Transverse colon (tissue), 4 donors: Measurements from ENCODE around the gene TREML2. TPM values are rescaled to one million over a fixed set of nuclear protein-coding genes. Genes with fewer than 3 reads are reported as not detected.
A peak's percentile ranks its signal among the peaks of the same experiment; 100 is the strongest.
"Not testable (repeated sequence)": the region's sequence is repeated elsewhere in the genome, so short reads cannot be mapped to it uniquely, and the experiment has no call there.

Source experiments
- DNase-seq: peaks from one replicate; pipeline ENCODE4 v3.0.0-alpha.2; 2019
- H3K27ac ChIP-seq, 4 donors: fragments of 200-600 bp; sonication (generic); 2 replicates each; pipeline ENCODE4 v1.5.1; 2016 to 2018; ENCODE audit warnings: inconsistent platforms in 4 of 4
- H3K27me3 ChIP-seq: fragments of 200-600 bp; sonication (generic); 2 replicates; pipeline ENCODE4 v1.5.1; 2017; ENCODE audit warnings: inconsistent platforms
- H3K36me3 ChIP-seq, 4 donors: fragments of 200-600 bp; sonication (generic); 2 replicates each; pipeline ENCODE4 v1.5.1; 2017 to 2019; ENCODE audit warnings: inconsistent platforms in 4 of 4
- H3K4me1 ChIP-seq, 4 donors: fragments of 200-600 bp; sonication (generic); 2 replicates each; pipeline ENCODE4 v1.5.1; 2017 to 2020; ENCODE audit warnings: inconsistent platforms in 4 of 4
- H3K4me3 ChIP-seq, 4 donors: fragments of 200-600 bp; sonication (generic); 1 replicate in 1 of 4; 2 replicates in 3 of 4; pipeline versions ENCODE4 v1.5.1 to v1.6.1; 2017 to 2019; ENCODE audit warnings: inconsistent platforms in 4 of 4
- H3K9me3 ChIP-seq, 2 donors: fragments of 200-600 bp; sonication (generic); 2 replicates each; pipeline ENCODE4 v1.5.1; 2017 to 2019; ENCODE audit warnings: inconsistent platforms in 2 of 2
- CTCF ChIP-seq, 5 experiments: fragments of 200-600 bp in 3 of 5; fragments of 450-650 bp in 2 of 5; sonication (generic) in 3 of 5; IDR thresholded peaks; 1 replicate in 2 of 5; 2 replicates in 3 of 5; pipeline ENCODE4 v1.5.1; 2016 to 2017; ENCODE audit warnings: antibody characterized with exemption in 5 of 5, inconsistent platforms in 3 of 5, mild to moderate bottlenecking in 2 of 5, moderate library complexity in 1 of 5
- EP300 ChIP-seq: sonication (generic); formaldehyde crosslinking; IDR thresholded peaks from one replicate; pipeline ENCODE4 v1.6.1; 2017; ENCODE audit warnings: antibody characterized with exemption, low read depth
- POLR2A ChIP-seq: fragments of 450-650 bp; IDR thresholded peaks from one replicate; pipeline ENCODE4 v1.6.1; 2016; ENCODE audit warnings: antibody characterized with exemption, mild to moderate bottlenecking, moderate library complexity
- POLR2AphosphoS5 ChIP-seq, 3 donors: sonication (generic); formaldehyde crosslinking; IDR thresholded peaks; one replicate each; pipeline ENCODE4 v1.6.1; 2016; ENCODE audit warnings: antibody characterized with exemption in 3 of 3
- WGBS, 2 donors: methylation state at CpG; one replicate each; pipeline ENCODE4 v1.1.5; 2018; ENCODE audit warnings: low coverage in 1 of 2; 5-methylcytosine and 5-hydroxymethylcytosine counted together
- in situ Hi-C, 4 donors: fragments of 200-750 bp; cut with MboI; loops; one replicate each; pipeline versions ENCODE4 v1.15.0 to v1.15.1; 2017; ENCODE audit warnings: low sequenced_read_pairs in 3 of 4, low pct_ligation_motif_present in 1 of 4, low pct_unique_long_range_greater_than_20kb in 1 of 4
- intact Hi-C: fragments of 100-400 bp; cut with DNase I; formaldehyde crosslinking; loops from one replicate; pipeline ENCODE4 v1.15.1; 2023; ENCODE audit warnings: low total_unique reads
- total RNA-seq, 4 donors: library from RNA; depleted of rRNA; stranded (reverse); fragments of >200 nt; gene quantifications; one replicate each; pipeline ENCODE4 v1.1.0, GENCODE V29; 2016

TREML2 gene
- total RNA-seq, 4 donors from 2014 or later: 0.14 to 0.64 TPM; not detected in 2

GRCh38 chr6:41193171-41193734, 7.7 kb downstream of the TREML2 start:
- intact Hi-C loops: no loop called here
- Histone ChIP-seq H3K36me3 (no peaks in the 10 kb centered on the region), H3K4me1 (no peaks in the 10 kb centered on the region), H3K27me3 (no peaks in the 10 kb centered on the region), H3K4me3 (no peak overlapping the region), H3K9me3 (no peaks in the 10 kb centered on the region), H3K27ac (no peak overlapping the region)
- 67 to 73% methylated on average over 4 to 5 of the region's 5 CpGs for WGBS, 2 donors
- DNase-seq: no peak
- in situ Hi-C loops: no loop called here
- TF ChIP-seq EP300: no peak
- TF ChIP-seq POLR2AphosphoS5 (IDR thresholded peaks at IDR 0.05): no peak
- no peak for TF ChIP-seq POLR2A
- TF ChIP-seq CTCF (IDR thresholded peaks at IDR 0.05): no peak

GRCh38 chr6:41191569-41191968, 9.4 kb downstream of the TREML2 start:
- DNase-seq: peak; percentile 15
- no peaks in the 10 kb centered on the region for H3K27me3 ChIP-seq
- H3K36me3 ChIP-seq: no peaks in the 10 kb centered on the region
- in situ Hi-C loops (no loop called here), intact Hi-C loops (no loop called here)
- no peak overlapping the region for H3K27ac ChIP-seq
- H3K4me3 ChIP-seq: no peak overlapping the region
- H3K4me1 ChIP-seq: no peaks in the 10 kb centered on the region
- WGBS, 2 donors: 16% methylated on average over 5 of the region's 6 CpGs; no CpG with 5 or more reads in 1 of the 2 donors
- no peaks in the 10 kb centered on the region for H3K9me3 ChIP-seq
- peak in 1 of 5 experiments; percentile 26 for TF ChIP-seq CTCF (IDR thresholded peaks at IDR 0.05)
- TF ChIP-seq EP300: no peak

DNA sequence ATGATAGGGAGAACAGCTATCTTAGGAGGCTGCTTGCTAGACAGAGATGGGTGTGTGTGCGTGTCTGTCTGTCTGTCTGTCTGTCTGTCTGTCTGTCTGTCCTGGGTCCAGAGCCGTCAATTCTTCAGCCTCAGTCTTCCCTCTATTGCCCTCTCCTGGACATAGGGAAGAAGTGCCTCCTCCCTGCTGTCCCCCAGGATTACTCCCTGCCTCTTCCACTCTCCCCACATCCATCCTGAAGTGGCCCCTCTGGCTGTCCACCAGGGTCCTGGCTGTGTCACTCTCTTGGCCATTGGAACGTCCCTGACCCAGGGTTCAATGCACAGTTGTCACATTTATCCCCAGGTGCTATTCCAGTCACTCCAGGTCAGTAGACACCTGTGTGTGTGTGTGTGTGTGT, 10.2 kb downstream of the TREML2 start:
- intact Hi-C loops (no loop called here), in situ Hi-C loops (no loop called here)
- Histone ChIP-seq H3K9me3 (no peaks in the 10 kb centered on the region), H3K27ac (no peak overlapping the region), H3K4me1 (no peaks in the 10 kb centered on the region), H3K27me3 (no peaks in the 10 kb centered on the region), H3K36me3 (no peaks in the 10 kb centered on the region), H3K4me3 (no peak overlapping the region)
- WGBS, 2 donors: 78% methylated on average over 3 of the region's 3 CpGs; no CpG with 5 or more reads in 1 of the 2 donors
- TF ChIP-seq POLR2A: no peak
- TF ChIP-seq POLR2AphosphoS5 (IDR thresholded peaks at IDR 0.05): no peak
- TF ChIP-seq EP300: no peak
- no peak for TF ChIP-seq CTCF (IDR thresholded peaks at IDR 0.05)
- no peak for DNase-seq

DNA sequence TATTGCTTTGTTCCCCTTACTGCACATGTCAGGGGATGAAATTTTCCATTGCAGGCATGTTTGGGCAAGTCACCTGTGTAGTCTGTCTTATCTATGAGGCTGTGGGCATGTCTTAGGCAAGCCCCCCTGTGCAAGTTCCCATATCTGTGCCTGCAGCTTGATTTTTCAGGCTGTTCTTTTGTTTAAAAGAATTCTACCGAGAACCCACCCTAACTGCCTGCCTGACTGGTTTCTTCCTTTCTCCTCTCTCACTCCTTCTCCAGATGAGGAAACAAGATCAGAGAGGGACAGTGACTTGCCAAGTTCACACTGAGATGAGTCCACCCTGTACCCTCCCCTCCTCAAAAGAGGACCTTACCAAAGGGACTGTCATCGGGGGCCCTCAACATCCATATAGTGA, 11.0 kb downstream of the TREML2 start:
- Histone ChIP-seq H3K4me3 (no peak overlapping the region), H3K9me3 (no peaks in the 10 kb centered on the region), H3K27ac (no peak overlapping the region), H3K4me1 (no peaks in the 10 kb centered on the region), H3K36me3 (no peaks in the 10 kb centered on the region), H3K27me3 (no peaks in the 10 kb centered on the region)
- in situ Hi-C loops (no loop called here), intact Hi-C loops (no loop called here)
- WGBS, 2 donors: 64 to 100% methylated on average over 1 to 2 of the region's 2 CpGs
- no peak for DNase-seq
- no peak for TF ChIP-seq CTCF (IDR thresholded peaks at IDR 0.05)
- TF ChIP-seq POLR2AphosphoS5 (IDR thresholded peaks at IDR 0.05): no peak
- no peak for TF ChIP-seq POLR2A
- TF ChIP-seq EP300: no peak

- H3K36me3 ChIP-seq, H3K27ac ChIP-seq, H3K4me3 ChIP-seq, H3K9me3 ChIP-seq, DNase-seq, H3K27me3 ChIP-seq, in situ Hi-C loops, intact Hi-C loops, H3K4me1 ChIP-seq: not testable (repeated sequence)
Observed at GRCh38 chr6:41189046-41189445, 11.9 kb downstream of the TREML2 start.
